ENCODE results near the gene CHST4. TPM values are rescaled to one million over a fixed set of nuclear protein-coding genes. Genes with fewer than 3 reads are reported as not detected.
"Not testable (repeated sequence)": the region's sequence is repeated elsewhere in the genome, so short reads cannot be mapped to it uniquely, and the experiment has no call there.

CHST4 gene
- total and polyA plus RNA-seq, 4 donors: 0.88 TPM; not detected in 3

DNA sequence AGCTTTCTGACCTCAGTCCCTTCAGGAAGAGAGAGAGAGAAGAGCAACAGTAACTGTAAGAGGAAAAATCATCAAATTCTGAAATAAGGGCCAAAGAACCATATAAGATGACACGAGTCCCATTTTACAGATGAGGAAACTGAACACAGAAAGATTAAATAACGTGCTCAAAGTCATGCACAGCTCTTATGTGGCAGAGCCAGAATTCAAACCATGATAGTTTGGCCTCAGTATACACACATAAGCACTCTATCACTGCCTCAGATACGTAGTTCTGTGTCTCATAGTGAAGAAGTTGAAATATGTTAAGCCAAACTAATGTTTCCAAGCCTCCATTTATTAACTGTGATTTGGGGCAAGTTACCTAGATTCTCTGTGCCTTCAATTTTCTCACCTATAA lies 35.2 kb upstream of the CHST4 start:
- 47 to 54% methylated on average over 3 of the region's 3 CpGs for WGBS, 2 donors
- Histone ChIP-seq H3K27ac (ENCODE audit: low read depth in 1 of 2, low read length in 2 of 2) (no peak overlapping the region), H3K27me3 (ENCODE audit: control insufficient read depth in 1 of 2, insufficient read depth in 2 of 2, low read length in 1 of 2) (no peaks in the 10 kb centered on the region), H3K36me3 (ENCODE audit: control insufficient read depth in 1 of 2, insufficient read depth in 2 of 2, low read length in 1 of 2) (no peaks in the 10 kb centered on the region), H3K4me1 (ENCODE audit: control insufficient read depth in 1 of 2, insufficient read depth in 2 of 2, low read length in 2 of 2) (no peaks in the 10 kb centered on the region), H3K9me3 (ENCODE audit: control insufficient read depth, low read length) (no peaks in the 10 kb centered on the region), H3K4me3 (ENCODE audit: low read length in 2 of 2) (no peak overlapping the region)
- DNase-seq (no peak), ATAC-seq (ENCODE audit: low FRiP score) (no peak)
- intact Hi-C loops (cut with DNase I): loop anchor here in 1 of 2 donors (5.0 kb wide), 1 partner anchor 39 kb away; no protein-coding TSS in a partner anchor

DNA sequence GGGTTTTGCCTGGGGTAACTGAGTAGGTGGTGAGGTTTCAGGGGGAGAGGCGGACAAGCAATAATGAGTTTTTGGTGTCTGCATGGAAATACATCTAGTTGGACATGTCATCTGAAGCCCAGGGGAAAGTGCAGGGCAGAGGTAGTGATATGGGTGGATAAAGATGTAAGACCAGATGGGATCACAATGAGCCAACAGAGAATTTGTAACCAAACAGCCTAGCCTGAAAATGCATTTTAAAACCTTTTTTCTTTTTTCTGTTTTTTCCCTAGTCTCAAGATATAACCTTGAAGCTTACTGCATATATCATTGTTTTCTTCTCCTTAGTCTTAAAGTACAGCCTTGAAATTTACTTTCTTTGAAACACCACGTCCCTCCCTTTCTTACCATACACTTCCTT lies 33.4 kb upstream of the CHST4 start:
- Histone ChIP-seq H3K36me3 (ENCODE audit: control insufficient read depth in 1 of 2, insufficient read depth in 2 of 2, low read length in 1 of 2) (no peaks in the 10 kb centered on the region), H3K9me3 (ENCODE audit: control insufficient read depth, low read length) (no peaks in the 10 kb centered on the region), H3K27ac (ENCODE audit: low read depth in 1 of 2, low read length in 2 of 2) (no peak overlapping the region), H3K4me1 (ENCODE audit: control insufficient read depth in 1 of 2, insufficient read depth in 2 of 2, low read length in 2 of 2) (no peaks in the 10 kb centered on the region), H3K27me3 (ENCODE audit: control insufficient read depth in 1 of 2, insufficient read depth in 2 of 2, low read length in 1 of 2) (no peaks in the 10 kb centered on the region), H3K4me3 (ENCODE audit: low read length in 2 of 2) (no peak overlapping the region)
- 54 to 55% methylated on average over 2 of the region's 2 CpGs for WGBS, 2 donors
- DNase-seq: no peak
- intact Hi-C loops (cut with DNase I): loop anchor here in 1 of 2 donors (5.0 kb wide), 1 partner anchor 40 kb away; no protein-coding TSS in a partner anchor
- ATAC-seq (ENCODE audit: low FRiP score): no peak

DNA sequence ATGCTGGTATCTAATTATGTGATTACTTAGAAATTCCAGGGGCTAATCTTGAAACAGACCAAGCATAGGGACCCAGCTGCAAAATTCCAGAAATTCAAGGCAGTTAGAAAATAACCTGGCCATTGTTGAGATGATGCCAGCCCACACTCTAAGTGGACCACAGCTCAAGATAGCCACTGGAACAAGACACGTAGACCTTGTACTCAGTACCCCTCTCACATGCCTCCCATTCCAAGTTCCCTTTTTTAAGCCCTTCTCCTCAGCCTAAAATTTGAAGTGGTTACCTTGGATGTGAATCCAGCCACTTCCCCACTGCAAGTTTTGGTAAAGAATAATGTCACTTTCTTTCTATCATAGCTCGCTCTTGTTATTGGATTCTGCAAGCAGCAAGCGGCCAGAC lies 33.0 kb upstream of the CHST4 start:
- no peaks in the 10 kb centered on the region for H3K27me3 ChIP-seq (ENCODE audit: control insufficient read depth in 1 of 2, insufficient read depth in 2 of 2, low read length in 1 of 2)
- H3K9me3 ChIP-seq (ENCODE audit: control insufficient read depth, low read length): no peaks in the 10 kb centered on the region
- no peak overlapping the region for H3K4me3 ChIP-seq (ENCODE audit: low read length in 2 of 2)
- ATAC-seq (ENCODE audit: low FRiP score) (no peak), DNase-seq (no peak)
- no peak overlapping the region for H3K27ac ChIP-seq (ENCODE audit: low read depth in 1 of 2, low read length in 2 of 2)
- WGBS, 2 donors: 62 to 63% methylated on average over 3 of the region's 3 CpGs
- no peaks in the 10 kb centered on the region for H3K36me3 ChIP-seq (ENCODE audit: control insufficient read depth in 1 of 2, insufficient read depth in 2 of 2, low read length in 1 of 2)
- intact Hi-C loops (cut with DNase I): loop anchor here in 1 of 2 donors (5.0 kb wide), 1 partner anchor 41 kb away; no protein-coding TSS in a partner anchor
- H3K4me1 ChIP-seq (ENCODE audit: control insufficient read depth in 1 of 2, insufficient read depth in 2 of 2, low read length in 2 of 2): no peaks in the 10 kb centered on the region

DNA sequence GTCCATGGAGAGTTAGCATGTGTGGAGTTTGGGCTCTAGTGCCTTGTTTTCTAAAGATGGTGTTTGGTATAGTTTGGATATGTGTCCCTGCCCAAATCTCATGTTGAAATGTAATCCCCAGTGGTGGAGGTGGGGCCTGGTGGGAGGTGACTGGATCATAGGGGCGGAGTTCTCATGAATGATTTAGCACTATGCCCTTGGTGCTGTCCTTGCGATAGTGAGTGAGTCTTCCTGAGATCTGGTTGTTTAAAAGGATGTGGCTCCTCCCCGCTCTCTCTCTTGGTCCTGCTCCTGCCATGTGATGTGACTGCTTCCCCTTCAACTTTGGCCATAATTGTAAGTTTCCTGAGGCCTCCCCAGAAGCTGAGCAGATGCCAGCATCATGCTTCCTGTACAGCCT lies 28.2 kb upstream of the CHST4 start:
- ATAC-seq (ENCODE audit: low FRiP score) (no peak), DNase-seq (no peak)
- Histone ChIP-seq H3K27ac (ENCODE audit: low read depth in 1 of 2, low read length in 2 of 2) (no peak overlapping the region), H3K4me3 (ENCODE audit: low read length in 2 of 2) (no peak overlapping the region), H3K36me3 (ENCODE audit: control insufficient read depth in 1 of 2, insufficient read depth in 2 of 2, low read length in 1 of 2) (no peaks in the 10 kb centered on the region), H3K27me3 (ENCODE audit: control insufficient read depth in 1 of 2, insufficient read depth in 2 of 2, low read length in 1 of 2) (no peaks in the 10 kb centered on the region), H3K4me1 (ENCODE audit: control insufficient read depth in 1 of 2, insufficient read depth in 2 of 2, low read length in 2 of 2) (no peaks in the 10 kb centered on the region), H3K9me3 (ENCODE audit: control insufficient read depth, low read length) (no peaks in the 10 kb centered on the region)
- 82 to 92% methylated on average over 3 of the region's 3 CpGs for WGBS, 2 donors
- intact Hi-C loops (cut with DNase I): no loop called here

- intact Hi-C loops (cut with DNase I): loop anchor here (2.0 kb wide), 1 partner anchor 87 kb away; no protein-coding TSS in a partner anchor
- no peak for ATAC-seq (ENCODE audit: low FRiP score)
- WGBS, 2 donors: 0% methylated on average over 3 of the region's 3 CpGs
- DNase-seq: no peak
- Histone ChIP-seq H3K27ac (ENCODE audit: low read depth in 1 of 2, low read length in 2 of 2) (no peak overlapping the region), H3K36me3 (ENCODE audit: control insufficient read depth in 1 of 2, insufficient read depth in 2 of 2, low read length in 1 of 2) (no peaks in the 10 kb centered on the region), H3K4me3 (ENCODE audit: low read length in 2 of 2) (no peak overlapping the region), H3K9me3 (ENCODE audit: control insufficient read depth, low read length) (no peaks in the 10 kb centered on the region), H3K4me1 (ENCODE audit: control insufficient read depth in 1 of 2, insufficient read depth in 2 of 2, low read length in 2 of 2) (no peaks in the 10 kb centered on the region), H3K27me3 (ENCODE audit: control insufficient read depth in 1 of 2, insufficient read depth in 2 of 2, low read length in 1 of 2) (no peaks in the 10 kb centered on the region)
Observed at GRCh38 chr16:71499775-71500364, 26.4 kb upstream of the CHST4 start.

GRCh38 chr16:71500964-71501363 lies 25.3 kb upstream of the CHST4 start:
- no peaks in the 10 kb centered on the region for H3K27me3 ChIP-seq (ENCODE audit: control insufficient read depth in 1 of 2, insufficient read depth in 2 of 2, low read length in 1 of 2)
- H3K9me3 ChIP-seq (ENCODE audit: control insufficient read depth, low read length): no peaks in the 10 kb centered on the region
- H3K4me1 ChIP-seq (ENCODE audit: control insufficient read depth in 1 of 2, insufficient read depth in 2 of 2, low read length in 2 of 2): no peaks in the 10 kb centered on the region
- WGBS, 2 donors: 61 to 66% methylated on average over 2 of the region's 2 CpGs
- no peak for ATAC-seq (ENCODE audit: low FRiP score)
- H3K4me3 ChIP-seq (ENCODE audit: low read length in 2 of 2): no peak overlapping the region
- intact Hi-C loops (cut with DNase I): loop anchor here (2.0 kb wide), 1 partner anchor 88 kb away; no protein-coding TSS in a partner anchor
- DNase-seq: no peak
- H3K36me3 ChIP-seq (ENCODE audit: control insufficient read depth in 1 of 2, insufficient read depth in 2 of 2, low read length in 1 of 2): no peaks in the 10 kb centered on the region
- no peak overlapping the region for H3K27ac ChIP-seq (ENCODE audit: low read depth in 1 of 2, low read length in 2 of 2)

- 35 to 49% methylated on average over 3 of the region's 3 CpGs for WGBS, 2 donors
- H3K4me3 ChIP-seq (ENCODE audit: low read length in 2 of 2): no peak overlapping the region
- no peaks in the 10 kb centered on the region for H3K36me3 ChIP-seq (ENCODE audit: control insufficient read depth in 1 of 2, insufficient read depth in 2 of 2, low read length in 1 of 2)
- no peak for ATAC-seq (ENCODE audit: low FRiP score)
- intact Hi-C loops (cut with DNase I): loop anchor here (2.0 kb wide), 1 partner anchor 89 kb away; no protein-coding TSS in a partner anchor
- no peaks in the 10 kb centered on the region for H3K9me3 ChIP-seq (ENCODE audit: control insufficient read depth, low read length)
- no peaks in the 10 kb centered on the region for H3K4me1 ChIP-seq (ENCODE audit: control insufficient read depth in 1 of 2, insufficient read depth in 2 of 2, low read length in 2 of 2)
- H3K27me3 ChIP-seq (ENCODE audit: control insufficient read depth in 1 of 2, insufficient read depth in 2 of 2, low read length in 1 of 2): no peaks in the 10 kb centered on the region
- no peak for DNase-seq
- no peak overlapping the region for H3K27ac ChIP-seq (ENCODE audit: low read depth in 1 of 2, low read length in 2 of 2)
Observed at GRCh38 chr16:71501547-71501946, 24.7 kb upstream of the CHST4 start.

GRCh38 chr16:71504051-71504450 lies 22.2 kb upstream of the CHST4 start:
- H3K27me3 ChIP-seq (ENCODE audit: control insufficient read depth in 1 of 2, insufficient read depth in 2 of 2, low read length in 1 of 2); H3K27ac ChIP-seq (ENCODE audit: low read depth in 1 of 2, low read length in 2 of 2); H3K36me3 ChIP-seq (ENCODE audit: control insufficient read depth in 1 of 2, insufficient read depth in 2 of 2, low read length in 1 of 2); ATAC-seq (ENCODE audit: low FRiP score); H3K9me3 ChIP-seq (ENCODE audit: control insufficient read depth, low read length); H3K4me3 ChIP-seq (ENCODE audit: low read length in 2 of 2); DNase-seq; intact Hi-C loops (cut with DNase I); H3K4me1 ChIP-seq (ENCODE audit: control insufficient read depth in 1 of 2, insufficient read depth in 2 of 2, low read length in 2 of 2): not testable (repeated sequence)
- 75 to 78% methylated on average over 7 of the region's 7 CpGs for WGBS, 2 donors

GRCh38 chr16:71504901-71505300 lies 21.3 kb upstream of the CHST4 start:
- no peaks in the 10 kb centered on the region for H3K9me3 ChIP-seq (ENCODE audit: control insufficient read depth, low read length)
- H3K4me3 ChIP-seq (ENCODE audit: low read length in 2 of 2): no peak overlapping the region
- DNase-seq (no peak), ATAC-seq (ENCODE audit: low FRiP score) (no peak)
- WGBS, 2 donors: 87 to 88% methylated on average over 5 of the region's 5 CpGs
- intact Hi-C loops (cut with DNase I): no loop called here
- no peak overlapping the region for H3K27ac ChIP-seq (ENCODE audit: low read depth in 1 of 2, low read length in 2 of 2)
- H3K27me3 ChIP-seq (ENCODE audit: control insufficient read depth in 1 of 2, insufficient read depth in 2 of 2, low read length in 1 of 2): no peaks in the 10 kb centered on the region
- no peaks in the 10 kb centered on the region for H3K4me1 ChIP-seq (ENCODE audit: control insufficient read depth in 1 of 2, insufficient read depth in 2 of 2, low read length in 2 of 2)
- H3K36me3 ChIP-seq (ENCODE audit: control insufficient read depth in 1 of 2, insufficient read depth in 2 of 2, low read length in 1 of 2): no peaks in the 10 kb centered on the region

All from aorta (tissue), 5 donors.